Stimulated activated CD4-positive, alpha-beta T cell treated with anti-CD3 and anti-CD28 coated beads, Interleukin-4, amount 100 ng/mL, for 24 hours (primary cell): ENCODE measurements around the gene SYCP3.

Experiments used
- DNase-seq: peaks from one replicate; pipeline ENCODE4 v3.0.0-alpha.2; 2020

Gene SYCP3

DNA sequence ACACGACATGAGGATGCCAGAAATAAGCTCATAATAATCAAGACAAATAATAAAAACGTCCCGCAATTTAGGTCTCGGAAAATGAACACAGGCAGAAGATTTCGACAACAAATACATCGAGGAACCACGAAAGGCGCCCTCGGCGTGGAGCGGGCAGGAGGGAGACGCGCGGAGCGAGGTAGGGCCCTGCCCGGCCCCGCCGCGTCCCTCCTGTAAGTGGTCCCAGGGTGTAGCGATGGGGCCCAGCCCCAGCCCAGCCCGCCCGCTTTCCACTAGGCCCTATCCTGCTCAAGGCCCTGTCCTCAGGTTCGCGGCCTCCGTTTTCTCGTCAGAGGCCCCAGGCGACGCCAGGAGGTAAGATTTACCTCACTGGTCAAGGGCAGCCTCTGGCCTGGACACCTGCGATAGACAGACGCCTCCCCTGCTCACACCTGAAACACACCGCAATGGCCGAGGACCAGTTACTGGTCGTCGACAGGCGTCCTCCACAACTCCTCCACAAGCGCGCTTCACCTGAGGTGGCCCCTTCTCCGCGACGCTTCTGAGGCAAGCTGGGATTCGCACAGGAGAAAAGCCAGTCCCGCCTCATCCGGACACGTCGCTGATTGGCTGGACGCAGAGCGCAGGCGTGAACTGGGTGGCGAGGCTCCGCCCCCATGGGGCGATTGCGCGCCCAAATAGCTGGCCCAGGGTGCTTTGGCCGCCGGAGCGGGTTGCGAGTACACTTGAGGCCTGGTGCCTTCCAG, at the start of gene SYCP3:
SYCP3 (minus strand) TSS at position 543 of the 746 bp plus-strand sequence. CDS start 1,527 bp downstream, outside the sequence.
- DNase-seq = no peak

GRCh38 chr12:101785671-101786070, 46.4 kb upstream of the SYCP3 start:
- DNase-seq = no peak

GRCh38 chr12:101784376-101784775, 45.1 kb upstream of the SYCP3 start:
- no peak for DNase-seq

- no peak for DNase-seq
Observed at GRCh38 chr12:101783838-101784237, 44.6 kb upstream of the SYCP3 start.

DNA sequence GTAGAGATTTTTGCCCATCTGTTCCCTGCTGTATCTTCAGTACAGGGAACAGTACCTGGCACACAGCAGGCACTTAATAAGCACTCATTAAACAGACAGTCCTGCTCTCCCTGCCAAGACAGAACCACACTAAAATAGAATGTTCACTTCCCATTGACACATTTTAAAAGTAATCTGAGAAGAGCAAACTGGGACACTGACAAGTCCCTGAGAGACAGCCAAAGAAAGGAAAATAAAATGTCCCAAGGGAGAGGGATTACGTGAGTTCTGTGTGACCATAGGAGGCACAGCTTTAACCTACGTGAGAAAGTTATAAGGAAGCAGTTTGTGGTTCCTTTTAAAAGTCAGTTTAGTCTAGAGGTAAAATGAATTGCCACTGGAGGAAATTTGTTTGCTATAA, 43.9 kb upstream of the SYCP3 start:
- DNase-seq = no peak

DNA sequence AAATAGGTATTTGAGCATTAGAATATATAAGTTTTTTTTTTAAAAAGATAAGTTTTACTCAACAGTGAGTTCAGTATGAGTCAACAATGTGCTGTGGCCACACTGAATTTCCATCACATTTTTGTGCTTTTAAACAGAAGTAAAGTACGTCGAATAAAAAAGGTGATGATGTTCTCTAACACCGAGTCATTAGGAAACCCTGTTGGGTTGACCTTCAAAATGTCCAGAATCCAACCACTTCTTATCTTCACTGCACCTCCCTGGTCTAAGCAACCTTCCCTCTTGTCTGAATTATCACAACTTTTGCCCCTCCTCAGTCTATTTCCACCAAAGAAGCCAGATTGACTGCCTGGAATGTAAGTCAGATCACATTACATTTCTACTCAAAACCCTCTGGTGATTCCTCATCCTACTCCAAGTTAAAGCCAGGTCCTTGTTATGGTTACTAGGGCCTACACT, 43.0 kb upstream of the SYCP3 start:
- no peak for DNase-seq

DNA sequence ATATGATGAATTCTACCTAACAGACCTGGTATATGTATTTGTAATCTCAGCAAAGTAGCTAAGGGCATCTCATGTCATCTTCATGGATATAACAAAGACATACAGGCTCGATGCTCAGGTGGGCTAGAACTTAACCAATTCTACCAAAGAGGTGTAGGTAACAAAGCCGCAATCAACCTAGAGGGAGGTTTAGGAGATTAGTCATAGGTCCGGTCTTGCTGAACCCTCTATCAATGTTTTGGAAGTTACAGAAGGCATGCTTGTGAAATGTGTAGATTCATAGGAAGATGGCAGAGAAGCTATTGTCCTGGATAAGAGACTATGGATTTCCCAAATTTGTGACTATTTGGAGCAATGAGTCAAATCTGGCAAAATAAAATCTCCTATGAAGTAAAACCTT, 42.6 kb upstream of the SYCP3 start:
- no peak for DNase-seq

DNA sequence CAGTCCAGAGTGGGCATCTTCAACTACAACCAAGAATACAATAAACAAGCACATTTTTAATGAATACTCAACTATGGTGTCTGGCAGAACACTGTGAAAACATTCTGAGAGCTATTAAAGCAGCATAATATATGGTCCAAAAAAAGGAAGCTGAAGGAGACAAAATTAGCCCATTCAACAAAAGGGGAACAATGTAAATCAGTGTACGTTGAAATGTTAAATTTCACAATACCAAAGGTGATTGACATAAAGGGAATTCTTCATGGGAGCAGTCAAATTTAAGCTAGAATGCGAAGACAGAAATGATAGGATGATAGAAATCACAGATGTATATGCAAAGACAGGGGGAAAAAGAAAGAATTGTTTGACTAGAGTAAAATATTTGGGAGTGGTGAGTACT, 41.3 kb upstream of the SYCP3 start:
- DNase-seq = no peak

GRCh38 chr12:101779626-101780025, 40.4 kb upstream of the SYCP3 start:
- DNase-seq = no peak

GRCh38 chr12:101779200-101779599, 39.9 kb upstream of the SYCP3 start:
- no peak for DNase-seq

- DNase-seq = no peak
Observed at GRCh38 chr12:101777978-101778377, 38.7 kb upstream of the SYCP3 start.

DNA sequence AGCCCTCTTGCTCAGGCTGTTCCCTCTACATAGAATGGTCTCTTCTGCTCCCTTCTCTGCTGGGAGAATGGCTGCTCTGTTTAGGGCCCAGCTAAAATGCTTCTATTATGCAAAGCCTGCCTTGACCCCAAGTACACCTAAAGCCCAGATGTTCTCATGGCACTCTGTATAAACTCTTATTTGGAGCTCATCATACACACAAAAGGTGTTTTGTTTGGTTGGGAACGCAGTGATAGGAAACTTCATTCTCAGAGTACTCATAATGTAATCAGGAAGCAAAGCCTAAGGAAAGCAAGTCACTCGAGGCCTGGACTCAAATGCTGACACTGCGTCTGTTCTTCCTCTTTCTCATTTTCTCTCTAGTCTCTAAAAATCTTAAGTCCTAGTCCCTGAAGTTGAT, 38.2 kb upstream of the SYCP3 start:
- DNase-seq = no peak

- DNase-seq = no peak
Observed at GRCh38 chr12:101775816-101776215, 36.6 kb upstream of the SYCP3 start.

GRCh38 chr12:101773650-101774162, 34.4 kb upstream of the SYCP3 start:
- peak; percentile 72 for DNase-seq

DNA sequence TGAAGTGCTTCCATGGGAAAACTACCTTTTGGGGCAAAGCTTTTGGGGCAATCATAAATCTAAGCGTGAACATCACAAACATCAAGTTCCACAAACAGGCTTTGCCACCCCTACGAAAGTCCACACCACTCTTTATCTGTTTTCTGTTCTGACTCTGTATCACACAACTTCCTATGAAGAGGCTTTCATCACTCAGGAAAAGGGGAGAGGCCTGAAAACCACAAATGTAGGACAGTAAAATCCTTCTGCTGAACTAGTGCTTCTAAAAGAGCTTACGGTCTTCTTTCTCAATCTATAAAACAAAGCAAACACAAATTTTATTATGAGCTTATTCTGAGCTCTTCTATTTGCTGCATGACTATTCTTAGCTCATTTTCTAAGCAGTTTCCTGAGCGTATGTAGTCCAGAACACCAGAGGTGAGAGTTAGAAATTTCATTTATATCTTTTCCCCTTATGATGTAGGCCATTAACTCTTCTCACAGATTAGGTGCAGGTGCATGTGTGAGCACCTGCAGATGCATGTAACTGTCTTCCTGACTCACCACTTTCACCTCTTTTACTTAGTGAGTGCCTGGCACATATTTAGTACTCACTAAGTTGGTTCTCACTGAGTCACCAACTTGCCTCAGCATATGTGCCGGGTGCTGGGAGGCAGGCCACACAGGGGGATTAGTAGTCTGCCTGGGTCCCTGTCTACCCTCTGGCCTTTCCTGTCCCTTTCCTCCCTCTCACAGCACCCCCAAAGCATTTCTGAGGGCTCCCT, 32.9 kb upstream of the SYCP3 start:
- no peak for DNase-seq

DNA sequence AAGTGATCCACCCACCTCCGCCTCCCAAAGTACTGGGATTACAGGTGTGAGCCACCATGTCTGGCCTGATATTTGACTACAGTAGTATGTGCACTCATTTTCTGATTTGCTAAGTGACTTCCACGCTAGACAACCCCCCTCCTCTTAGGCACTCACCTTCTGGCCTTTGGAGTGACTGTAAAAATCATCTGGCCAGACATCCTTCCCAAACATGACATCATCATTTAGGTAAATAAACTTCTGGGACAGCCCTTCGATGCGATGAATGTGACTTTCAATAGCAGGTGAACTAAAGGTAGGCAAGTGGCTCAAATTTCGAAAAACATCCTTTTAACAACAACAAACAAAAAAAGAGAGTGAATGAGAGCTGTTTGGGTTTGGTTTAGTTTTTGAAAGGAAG, 30.6 kb upstream of the SYCP3 start:
- no peak for DNase-seq

- no peak for DNase-seq
Observed at GRCh38 chr12:101768781-101769180, 29.5 kb upstream of the SYCP3 start.

DNA sequence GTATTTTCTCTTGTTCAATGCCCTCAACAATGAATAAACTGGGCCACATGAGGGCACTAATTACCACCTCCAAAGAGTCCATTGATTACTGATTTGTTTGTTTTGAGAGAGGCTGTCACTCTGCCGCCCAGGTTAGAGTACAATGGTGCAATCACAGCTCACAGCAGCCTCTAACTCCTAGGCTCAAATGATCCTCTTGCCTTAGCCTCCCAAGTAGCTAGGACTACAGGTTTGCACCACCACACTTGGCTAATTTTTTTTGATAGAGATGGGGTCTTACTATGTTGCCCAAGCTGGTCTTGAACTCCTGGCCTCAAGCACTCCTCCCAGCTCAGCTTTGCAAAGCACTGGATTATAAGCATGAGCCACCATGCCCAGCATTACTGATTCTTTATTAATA, 28.3 kb upstream of the SYCP3 start:
- no peak for DNase-seq

DNA sequence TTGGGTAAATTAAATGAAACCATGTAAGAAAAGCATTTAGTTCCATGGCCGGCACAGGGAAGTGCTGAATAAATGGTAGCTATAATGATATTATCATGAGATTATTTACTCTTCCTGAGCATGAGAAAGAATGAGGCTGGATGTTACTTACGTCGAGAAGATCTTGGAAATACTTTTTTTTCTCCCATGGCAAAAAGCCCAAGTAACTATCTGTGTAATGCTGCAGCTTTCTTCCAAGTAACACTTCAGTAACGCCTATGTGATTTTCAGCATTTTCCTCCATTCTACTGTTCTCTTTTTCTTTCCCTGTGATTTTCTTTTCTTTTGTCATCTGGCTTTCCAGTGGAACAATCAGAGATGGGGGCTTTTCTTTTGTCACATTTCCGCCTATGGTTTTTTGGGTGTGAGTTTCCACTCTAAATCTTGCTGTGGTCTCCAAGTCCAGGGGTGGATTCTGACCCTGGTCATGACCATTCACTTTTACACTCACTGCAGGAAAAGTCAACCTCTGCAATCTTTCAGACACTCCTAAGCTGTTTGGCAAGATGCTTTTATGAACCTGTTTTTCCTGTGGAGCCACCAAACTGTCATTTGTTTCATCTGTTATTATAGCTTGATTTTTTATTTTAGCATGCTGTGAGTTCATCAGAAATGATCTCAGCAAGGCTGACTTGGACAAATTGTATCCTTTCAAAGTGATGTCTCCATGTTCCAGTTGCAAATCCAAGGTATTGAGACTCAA, 25.0 kb upstream of the SYCP3 start:
- no peak for DNase-seq

DNA sequence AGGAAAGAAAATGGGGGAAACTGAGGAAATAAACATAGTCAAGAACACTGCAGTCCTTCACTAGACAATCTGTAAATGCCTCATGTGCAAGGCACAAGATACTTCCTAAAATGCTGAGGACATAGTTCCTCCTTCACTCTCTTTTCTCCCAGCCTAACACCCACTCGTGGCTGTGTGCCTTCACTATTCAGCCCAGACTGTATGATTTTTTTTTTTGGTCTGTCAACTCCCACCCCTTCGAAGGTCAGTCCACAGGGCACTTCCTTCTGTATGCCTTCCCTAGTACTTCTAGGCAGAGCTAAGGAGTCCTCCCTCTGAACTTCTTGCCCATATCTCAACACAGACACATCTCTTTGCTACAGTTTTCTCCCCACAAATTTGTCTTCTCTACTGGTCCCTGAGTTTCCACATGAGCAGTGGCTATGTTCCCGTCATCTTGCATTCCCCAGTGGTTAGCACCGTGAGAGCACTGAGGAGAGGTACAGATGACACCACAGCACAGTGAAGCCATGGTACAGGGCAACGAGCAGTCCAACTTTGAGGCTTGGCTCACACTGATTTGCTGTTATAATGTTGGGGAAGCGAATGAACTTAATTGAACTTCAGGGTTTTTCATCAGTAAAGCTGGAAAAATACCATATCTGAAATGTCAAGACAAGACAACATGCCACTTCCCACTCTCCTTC, 24.1 kb upstream of the SYCP3 start:
- DNase-seq = no peak

GRCh38 chr12:101761781-101762180, 22.5 kb upstream of the SYCP3 start:
- DNase-seq = no peak

GRCh38 chr12:101761350-101761749, 22.1 kb upstream of the SYCP3 start:
- DNase-seq = no peak
